ENCODE measurements around the gene NSG2.
"Not testable (repeated sequence)": the region's sequence is repeated elsewhere in the genome, so short reads cannot be mapped to it uniquely, and the experiment has no call there.

Gene NSG2

GRCh38 chr5:174045470-174046025 lies at the start of gene NSG2:
Gene NSG2, plus strand, starts transcription at chr5:174045706. Its CDS starts 1,050 bp downstream, at chr5:174046756.
- DNase-seq (ENCODE audit: low read depth): no peak

- no peak for DNase-seq (ENCODE audit: low read depth)
These were observed 48.2 kb upstream of the NSG2 start for GRCh38 chr5:173997331-173997730.

GRCh38 chr5:173998531-173998930 lies 47.0 kb upstream of the NSG2 start:
- no peak for DNase-seq (ENCODE audit: low read depth)

GRCh38 chr5:174000076-174000475 lies 45.4 kb upstream of the NSG2 start:
- no peak for DNase-seq (ENCODE audit: low read depth)

- no peak for DNase-seq (ENCODE audit: low read depth)
These were observed 41.7 kb upstream of the NSG2 start for GRCh38 chr5:174003795-174004194.

- no peak for DNase-seq (ENCODE audit: low read depth)
These were observed 36.6 kb upstream of the NSG2 start for GRCh38 chr5:174008922-174009321.

GRCh38 chr5:174010365-174010764 lies 35.1 kb upstream of the NSG2 start:
- DNase-seq (ENCODE audit: low read depth): no peak

- no peak for DNase-seq (ENCODE audit: low read depth)
These were observed 34.1 kb upstream of the NSG2 start for GRCh38 chr5:174011441-174011840.

GRCh38 chr5:174020069-174020927 lies 25.2 kb upstream of the NSG2 start:
- not testable (repeated sequence) for DNase-seq (ENCODE audit: low read depth)

- no peak for DNase-seq (ENCODE audit: low read depth)
These were observed 24.6 kb upstream of the NSG2 start for GRCh38 chr5:174020928-174021304.

GRCh38 chr5:174022384-174023095 lies 23.0 kb upstream of the NSG2 start:
- no peak for DNase-seq (ENCODE audit: low read depth)

GRCh38 chr5:174030286-174030685 lies 15.2 kb upstream of the NSG2 start:
- DNase-seq (ENCODE audit: low read depth): no peak

- no peak for DNase-seq (ENCODE audit: low read depth)
These were observed 846 bp upstream of the NSG2 start for GRCh38 chr5:174044466-174045254.

GRCh38 chr5:174046558-174046957 lies 1.1 kb downstream of the NSG2 start:
- no peak for DNase-seq (ENCODE audit: low read depth)

- no peak for DNase-seq (ENCODE audit: low read depth)
These were observed 2.1 kb downstream of the NSG2 start for GRCh38 chr5:174047472-174048099.

GRCh38 chr5:174052636-174053035 lies 7.1 kb downstream of the NSG2 start:
- no peak for DNase-seq (ENCODE audit: low read depth)

GRCh38 chr5:174053905-174054304 lies 8.4 kb downstream of the NSG2 start:
- DNase-seq (ENCODE audit: low read depth): no peak

GRCh38 chr5:174056064-174056847 lies 10.8 kb downstream of the NSG2 start:
- no peak for DNase-seq (ENCODE audit: low read depth)

GRCh38 chr5:174057206-174057605 lies 11.7 kb downstream of the NSG2 start:
- DNase-seq (ENCODE audit: low read depth): no peak

GRCh38 chr5:174058433-174059122 lies 13.1 kb downstream of the NSG2 start:
- no peak for DNase-seq (ENCODE audit: low read depth)
